ENCODE data around the gene LPGAT1.

- no peak for TF ChIP-seq CTCF (IDR thresholded peaks at IDR 0.05; ENCODE audit: insufficient read depth, low read length)
- no peak for TF ChIP-seq REST (IDR thresholded peaks at IDR 0.05; ENCODE audit: insufficient replicate concordance, low read depth)
- TF ChIP-seq POLR2AphosphoS5 (IDR thresholded peaks at IDR 0.05; ENCODE audit: low read depth): no peak
Observed at GRCh38 chr1:211738096-211738690, 92.4 kb downstream of the LPGAT1 start.

All from HL-60 (cell line).